SKM-1 (cell line): Measurements from ENCODE around the gene POLN.

Experiments
- DNase-seq: peaks from one replicate; lab custom pipeline; 2025; ENCODE audit not compliant: unreplicated experiment; lab: John Stamatoyannopoulos, UW

POLN gene

GRCh38 chr4:2241410-2242353, at the start of gene POLN, which contains the start of gene HAUS3:
Gene POLN, minus strand, starts transcription at chr4:2242121. Its CDS starts 12,890 bp downstream, at chr4:2229231.
Gene HAUS3, minus strand, starts transcription at chr4:2242121. Its CDS starts 1,175 bp downstream, at chr4:2240946.
- DNase-seq = peak; percentile 99

- no peak for DNase-seq
These were observed 49.2 kb upstream of the POLN start for GRCh38 chr4:2290974-2291704.

GRCh38 chr4:2290488-2290887, 48.6 kb upstream of the POLN start:
- DNase-seq = no peak

- DNase-seq = no peak
These were observed 48.0 kb upstream of the POLN start for GRCh38 chr4:2289955-2290333.

- DNase-seq = no peak
These were observed 47.5 kb upstream of the POLN start for GRCh38 chr4:2289311-2289954.

GRCh38 chr4:2288051-2288541, 46.2 kb upstream of the POLN start:
- no peak for DNase-seq

GRCh38 chr4:2287594-2287915, 45.6 kb upstream of the POLN start:
- DNase-seq = no peak

- no peak for DNase-seq
These were observed 45.1 kb upstream of the POLN start for GRCh38 chr4:2286904-2287593.

GRCh38 chr4:2285613-2286381, 43.9 kb upstream of the POLN start:
- DNase-seq = no peak

- DNase-seq = no peak
These were observed 43.2 kb upstream of the POLN start for GRCh38 chr4:2284934-2285612.

- DNase-seq = no peak
These were observed 42.4 kb upstream of the POLN start for GRCh38 chr4:2284161-2284933.

GRCh38 chr4:2283199-2283711, 41.3 kb upstream of the POLN start:
- DNase-seq = no peak

GRCh38 chr4:2281575-2282343, 39.8 kb upstream of the POLN start:
- DNase-seq = no peak

GRCh38 chr4:2280531-2281300, 38.8 kb upstream of the POLN start:
- no peak for DNase-seq

GRCh38 chr4:2277956-2278355, 36.0 kb upstream of the POLN start:
- no peak for DNase-seq

GRCh38 chr4:2276581-2277325, 34.8 kb upstream of the POLN start:
- no peak for DNase-seq
